ENCODE results near the gene HEPACAM.

HEPACAM gene

DNA sequence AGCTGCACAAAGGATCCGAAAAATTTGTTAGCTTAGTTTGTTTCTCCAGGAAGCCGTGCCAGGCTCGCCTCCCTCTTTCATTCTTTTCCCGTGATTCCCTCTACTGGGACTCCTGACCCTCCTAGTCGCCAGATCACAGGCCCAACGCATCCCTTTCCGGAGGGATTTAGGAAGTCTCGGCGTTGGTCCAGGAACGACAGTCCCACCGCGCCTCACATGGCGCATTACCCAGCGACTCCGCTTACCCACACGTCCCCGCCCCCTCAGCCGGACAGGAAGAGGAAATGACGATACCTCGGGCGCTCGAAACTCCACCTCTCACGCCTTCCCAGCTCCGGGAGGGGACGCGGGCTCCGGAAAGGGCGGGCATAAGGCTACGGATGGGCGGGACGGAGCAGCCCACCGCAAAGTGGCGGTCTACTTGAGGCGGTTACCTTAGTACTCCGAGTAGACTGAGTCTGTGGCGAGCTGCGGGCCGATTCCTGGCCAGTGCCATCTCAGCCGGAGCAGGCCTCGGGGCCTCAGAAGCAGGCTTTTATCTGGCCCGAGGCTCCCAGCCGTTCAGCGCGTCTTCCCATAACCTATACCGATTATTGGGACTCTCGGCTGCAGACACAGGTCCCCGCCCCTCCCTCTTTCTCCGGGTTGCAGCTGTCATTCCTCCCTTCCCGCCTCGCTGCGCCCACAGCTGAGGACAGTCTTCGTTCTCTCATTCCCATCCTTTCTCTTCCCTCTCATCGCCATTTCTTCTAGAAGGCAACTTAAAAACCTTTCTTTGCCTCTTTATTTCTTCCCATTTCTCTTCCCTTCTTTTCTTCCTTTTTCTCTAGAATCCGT, 18.1 kb upstream of the HEPACAM start, which contains the start of gene CCDC15:
TSS of gene CCDC15 (plus strand) at position 450 of the 837 bp plus-strand sequence. CDS start 531 bp downstream, outside the sequence.
- DNase-seq: peak; percentile 97 to 98 (median 97)
- H3K9me3 ChIP-seq (ENCODE audit: control extremely low read depth in 1 of 5, control insufficient read depth in 4 of 5, insufficient read depth in 2 of 5, low read depth in 1 of 5, low read length in 4 of 5): no peaks in the 10 kb centered on the region
- peaks cover 0 to 5% (median 0%) of the 10 kb centered on the region in 4 experiments for H3K36me3 ChIP-seq (ENCODE audit: control insufficient read depth in 4 of 4, insufficient read depth in 4 of 4, low read length in 3 of 4)
- ChIA-PET CTCF (interaction anchor here (0.8 to 3.4 kb wide), 5 partner anchors 12 to 165 kb away, joined by 3 to 11 read pairs (median 4); partner anchors contain the start of gene ROBO4), POLR2A (interaction anchor here (0.6 to 0.7 kb wide), 3 partner anchors 23 to 200 kb away, joined by 3 to 4 read pairs (median 3); no protein-coding TSS in a partner anchor)
- H3K27me3 ChIP-seq (replicated peaks in 2 of 5; ENCODE audit: control insufficient read depth in 4 of 5, insufficient read depth in 5 of 5, low read length in 4 of 5): no peaks in the 10 kb centered on the region
- peaks cover 3 to 23% (median 15%) of the 10 kb centered on the region in 4 experiments for H3K4me1 ChIP-seq (ENCODE audit: control extremely low read depth in 1 of 4, control insufficient read depth in 4 of 4, insufficient read depth in 4 of 4, low read length in 3 of 4)
- peak within 1 kb of the TSS; percentile 78 to 89 for H3K27ac ChIP-seq (ENCODE audit: insufficient read depth in 1 of 2, low read depth in 1 of 2, low read length in 2 of 2, poor library complexity in 1 of 2, severe bottlenecking in 2 of 2)
- peak within 1 kb of the TSS; percentile 77 to 93 (median 83) for H3K4me3 ChIP-seq (ENCODE audit: control insufficient read depth in 1 of 7, extremely low read depth in 1 of 7, insufficient read depth in 4 of 7, low read depth in 2 of 7, low read length in 6 of 7)
- under 1% methylated on average over 54 of the region's 54 CpGs for WGBS (ENCODE audit: insufficient coverage)

- POLR2A ChIA-PET: no interaction called here
- H3K4me3 ChIP-seq (ENCODE audit: control insufficient read depth in 1 of 7, extremely low read depth in 1 of 7, insufficient read depth in 4 of 7, low read depth in 2 of 7, low read length in 6 of 7): no peak overlapping the region
- peaks cover 0 to 3% (median 0%) of the 10 kb centered on the region in 5 experiments for H3K9me3 ChIP-seq (ENCODE audit: control extremely low read depth in 1 of 5, control insufficient read depth in 4 of 5, insufficient read depth in 2 of 5, low read depth in 1 of 5, low read length in 4 of 5)
- DNase-seq: no peak
- no peaks in the 10 kb centered on the region for H3K36me3 ChIP-seq (ENCODE audit: control insufficient read depth in 4 of 4, insufficient read depth in 4 of 4, low read length in 3 of 4)
- H3K27ac ChIP-seq (ENCODE audit: insufficient read depth in 1 of 2, low read depth in 1 of 2, low read length in 2 of 2, poor library complexity in 1 of 2, severe bottlenecking in 2 of 2): no peak overlapping the region
- CTCF ChIA-PET: interaction anchor here (1.2 kb wide), 1 partner anchor 190 kb away, joined by 3 read pairs; no protein-coding TSS in a partner anchor
- WGBS (ENCODE audit: insufficient coverage): 45% methylated on average over 2 of the region's 3 CpGs
- H3K4me1 ChIP-seq (ENCODE audit: control extremely low read depth in 1 of 4, control insufficient read depth in 4 of 4, insufficient read depth in 4 of 4, low read length in 3 of 4): peaks cover 3 to 23% (median 15%) of the 10 kb centered on the region in 4 experiments
- no peaks in the 10 kb centered on the region for H3K27me3 ChIP-seq (replicated peaks in 2 of 5; ENCODE audit: control insufficient read depth in 4 of 5, insufficient read depth in 5 of 5, low read length in 4 of 5)
Observed at GRCh38 chr11:124951341-124951740, 15.5 kb upstream of the HEPACAM start.

GRCh38 chr11:124950601-124951330, 14.9 kb upstream of the HEPACAM start:
- ChIA-PET POLR2A (no interaction called here), CTCF (interaction anchor here (0.8 kb wide), 1 partner anchor 330 kb away, joined by 3 read pairs; no protein-coding TSS in a partner anchor)
- Histone ChIP-seq H3K27me3 (replicated peaks in 2 of 5; ENCODE audit: control insufficient read depth in 4 of 5, insufficient read depth in 5 of 5, low read length in 4 of 5) (no peaks in the 10 kb centered on the region), H3K27ac (ENCODE audit: insufficient read depth in 1 of 2, low read depth in 1 of 2, low read length in 2 of 2, poor library complexity in 1 of 2, severe bottlenecking in 2 of 2) (no peak overlapping the region), H3K4me3 (ENCODE audit: control insufficient read depth in 1 of 7, extremely low read depth in 1 of 7, insufficient read depth in 4 of 7, low read depth in 2 of 7, low read length in 6 of 7) (no peak overlapping the region), H3K4me1 (ENCODE audit: control extremely low read depth in 1 of 4, control insufficient read depth in 4 of 4, insufficient read depth in 4 of 4, low read length in 3 of 4) (peaks cover 3 to 23% (median 15%) of the 10 kb centered on the region in 4 experiments), H3K36me3 (ENCODE audit: control insufficient read depth in 4 of 4, insufficient read depth in 4 of 4, low read length in 3 of 4) (no peaks in the 10 kb centered on the region), H3K9me3 (ENCODE audit: control extremely low read depth in 1 of 5, control insufficient read depth in 4 of 5, insufficient read depth in 2 of 5, low read depth in 1 of 5, low read length in 4 of 5) (peaks cover 0 to 3% (median 0%) of the 10 kb centered on the region in 5 experiments)
- peak in 1 of 3 donors; percentile 10 for DNase-seq

DNA sequence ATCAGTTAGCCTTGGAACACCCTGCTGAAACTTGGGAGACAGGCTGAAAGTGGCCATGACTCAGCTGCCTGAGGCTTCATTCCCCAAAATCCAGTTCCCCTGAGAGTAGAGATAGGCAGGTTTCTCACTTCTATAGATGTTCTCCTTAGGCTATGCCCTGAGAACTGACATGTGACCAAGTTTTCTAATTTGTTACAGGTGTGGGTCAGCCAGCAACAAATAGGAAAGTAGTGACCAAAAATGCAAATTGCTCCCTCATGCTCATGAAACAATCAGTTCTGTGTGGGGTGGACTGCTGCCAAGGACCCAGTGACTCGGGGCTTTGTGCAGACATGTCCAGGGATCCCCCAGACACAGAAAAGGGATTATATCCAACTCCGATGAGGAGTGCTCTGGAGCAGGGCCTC, 10.9 kb upstream of the HEPACAM start:
- H3K27ac ChIP-seq (ENCODE audit: insufficient read depth in 1 of 2, low read depth in 1 of 2, low read length in 2 of 2, poor library complexity in 1 of 2, severe bottlenecking in 2 of 2): no peak overlapping the region
- no peak overlapping the region for H3K4me3 ChIP-seq (ENCODE audit: control insufficient read depth in 1 of 7, extremely low read depth in 1 of 7, insufficient read depth in 4 of 7, low read depth in 2 of 7, low read length in 6 of 7)
- H3K27me3 ChIP-seq (replicated peaks in 2 of 5; ENCODE audit: control insufficient read depth in 4 of 5, insufficient read depth in 5 of 5, low read length in 4 of 5): no peaks in the 10 kb centered on the region
- DNase-seq: no peak
- ChIA-PET POLR2A (no interaction called here), CTCF (no interaction called here)
- 18% methylated on average over 1 of the region's 2 CpGs for WGBS (ENCODE audit: insufficient coverage)
- peaks cover 0 to 3% (median 0%) of the 10 kb centered on the region in 5 experiments for H3K9me3 ChIP-seq (ENCODE audit: control extremely low read depth in 1 of 5, control insufficient read depth in 4 of 5, insufficient read depth in 2 of 5, low read depth in 1 of 5, low read length in 4 of 5)
- H3K4me1 ChIP-seq (ENCODE audit: control extremely low read depth in 1 of 4, control insufficient read depth in 4 of 4, insufficient read depth in 4 of 4, low read length in 3 of 4): peaks cover 0 to 18% (median 7%) of the 10 kb centered on the region in 4 experiments
- no peaks in the 10 kb centered on the region for H3K36me3 ChIP-seq (ENCODE audit: control insufficient read depth in 4 of 4, insufficient read depth in 4 of 4, low read length in 3 of 4)

- Histone ChIP-seq H3K27ac (ENCODE audit: insufficient read depth in 1 of 2, low read depth in 1 of 2, low read length in 2 of 2, poor library complexity in 1 of 2, severe bottlenecking in 2 of 2) (no peak overlapping the region), H3K4me3 (ENCODE audit: control insufficient read depth in 1 of 7, extremely low read depth in 1 of 7, insufficient read depth in 4 of 7, low read depth in 2 of 7, low read length in 6 of 7) (no peak overlapping the region), H3K36me3 (ENCODE audit: control insufficient read depth in 4 of 4, insufficient read depth in 4 of 4, low read length in 3 of 4) (no peaks in the 10 kb centered on the region), H3K4me1 (ENCODE audit: control extremely low read depth in 1 of 4, control insufficient read depth in 4 of 4, insufficient read depth in 4 of 4, low read length in 3 of 4) (peaks cover 0 to 18% (median 5%) of the 10 kb centered on the region in 4 experiments), H3K9me3 (ENCODE audit: control extremely low read depth in 1 of 5, control insufficient read depth in 4 of 5, insufficient read depth in 2 of 5, low read depth in 1 of 5, low read length in 4 of 5) (peaks cover 0 to 3% (median 0%) of the 10 kb centered on the region in 5 experiments), H3K27me3 (replicated peaks in 2 of 5; ENCODE audit: control insufficient read depth in 4 of 5, insufficient read depth in 5 of 5, low read length in 4 of 5) (no peaks in the 10 kb centered on the region)
- WGBS (ENCODE audit: insufficient coverage): 100% methylated on average over 3 of the region's 6 CpGs
- no peak for DNase-seq
- ChIA-PET POLR2A (no interaction called here), CTCF (interaction anchor here (0.8 to 1.8 kb wide), 3 partner anchors 10 to 135 kb away, joined by 3 to 6 read pairs (median 3); partner anchors contain the start of gene HEPACAM)
Observed at GRCh38 chr11:124945826-124946225, 10.0 kb upstream of the HEPACAM start.

- Histone ChIP-seq H3K9me3 (ENCODE audit: control extremely low read depth in 1 of 5, control insufficient read depth in 4 of 5, insufficient read depth in 2 of 5, low read depth in 1 of 5, low read length in 4 of 5) (peaks cover 0 to 3% (median 0%) of the 10 kb centered on the region in 5 experiments), H3K27me3 (replicated peaks in 2 of 5; ENCODE audit: control insufficient read depth in 4 of 5, insufficient read depth in 5 of 5, low read length in 4 of 5) (no peaks in the 10 kb centered on the region), H3K27ac (ENCODE audit: insufficient read depth in 1 of 2, low read depth in 1 of 2, low read length in 2 of 2, poor library complexity in 1 of 2, severe bottlenecking in 2 of 2) (no peak overlapping the region), H3K4me1 (ENCODE audit: control extremely low read depth in 1 of 4, control insufficient read depth in 4 of 4, insufficient read depth in 4 of 4, low read length in 3 of 4) (peaks cover 0 to 15% (median 4%) of the 10 kb centered on the region in 4 experiments), H3K36me3 (ENCODE audit: control insufficient read depth in 4 of 4, insufficient read depth in 4 of 4, low read length in 3 of 4) (no peaks in the 10 kb centered on the region), H3K4me3 (ENCODE audit: control insufficient read depth in 1 of 7, extremely low read depth in 1 of 7, insufficient read depth in 4 of 7, low read depth in 2 of 7, low read length in 6 of 7) (no peak overlapping the region)
- no peak for DNase-seq
- WGBS (ENCODE audit: insufficient coverage): 40% methylated on average over 1 of the region's 3 CpGs
- POLR2A ChIA-PET: interaction anchor here (0.6 kb wide), 1 partner anchor 967 kb away, joined by 3 read pairs; no protein-coding TSS in a partner anchor
- CTCF ChIA-PET: interaction anchor here (1.3 to 1.8 kb wide), 2 partner anchors 8 to 46 kb away, joined by 3 to 6 read pairs; partner anchors contain the start of gene HEPACAM
Observed at GRCh38 chr11:124944565-124944964, 8.7 kb upstream of the HEPACAM start.

All from common myeloid progenitor, CD34-positive (primary cell).